8988T (cell line): ENCODE data around the gene TSPAN5.

Experiments
- DNase-seq: peaks from one replicate; pipeline ENCODE4 v3.0.0; 2011

TSPAN5 gene

GRCh38 chr4:98614662-98615061 is 43.7 kb downstream of the TSPAN5 start:
- no peak for DNase-seq

DNA sequence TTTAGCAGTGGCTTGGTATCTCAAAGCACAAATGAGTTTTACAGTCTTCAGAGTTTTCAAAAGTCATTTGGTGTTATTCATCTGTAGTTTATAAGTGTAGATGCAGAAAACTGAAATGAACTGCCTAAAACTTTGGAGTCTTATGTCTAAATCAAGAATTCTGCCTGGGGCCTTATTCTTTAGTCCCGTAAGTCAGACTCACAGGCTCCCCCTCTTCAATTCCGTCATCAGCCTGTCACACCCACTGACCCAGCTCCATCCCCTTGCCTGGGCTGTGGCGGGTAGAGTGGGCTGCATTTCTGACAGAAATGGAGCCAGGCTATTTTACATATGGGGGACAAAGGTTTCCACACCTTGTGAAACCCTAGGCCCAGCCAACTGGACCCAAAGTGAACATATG is 44.3 kb downstream of the TSPAN5 start:
- no peak for DNase-seq

DNA sequence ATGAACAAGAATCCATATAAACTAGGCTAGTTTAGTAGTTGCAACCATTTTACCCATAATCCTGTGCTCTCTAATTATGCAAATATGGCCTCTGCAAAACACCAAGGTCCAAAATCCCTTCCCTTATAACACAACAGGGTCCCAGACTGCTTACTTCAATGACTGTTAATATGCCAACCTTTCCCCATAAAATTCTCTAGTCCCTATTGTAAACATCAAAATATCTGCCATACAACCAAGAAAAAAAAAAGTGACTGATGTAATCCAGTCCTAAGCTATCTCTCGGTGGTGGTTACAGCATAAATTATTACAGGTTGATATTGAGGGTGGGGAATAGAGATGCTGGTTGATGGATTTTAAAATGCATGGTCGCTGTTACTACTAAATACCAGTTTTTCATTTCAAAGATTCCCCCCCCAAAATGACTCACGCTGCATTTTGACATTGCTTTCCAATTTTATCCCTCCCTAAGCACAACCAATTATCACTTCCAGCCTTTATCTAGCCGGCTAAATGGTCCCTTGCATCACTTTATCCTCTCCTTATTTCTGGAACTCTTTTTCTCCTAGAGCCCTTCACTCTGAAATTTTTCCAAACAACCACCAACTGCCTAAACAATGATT is 44.8 kb downstream of the TSPAN5 start:
- DNase-seq: no peak

GRCh38 chr4:98612318-98613250 is 45.8 kb downstream of the TSPAN5 start:
- DNase-seq: no peak

DNA sequence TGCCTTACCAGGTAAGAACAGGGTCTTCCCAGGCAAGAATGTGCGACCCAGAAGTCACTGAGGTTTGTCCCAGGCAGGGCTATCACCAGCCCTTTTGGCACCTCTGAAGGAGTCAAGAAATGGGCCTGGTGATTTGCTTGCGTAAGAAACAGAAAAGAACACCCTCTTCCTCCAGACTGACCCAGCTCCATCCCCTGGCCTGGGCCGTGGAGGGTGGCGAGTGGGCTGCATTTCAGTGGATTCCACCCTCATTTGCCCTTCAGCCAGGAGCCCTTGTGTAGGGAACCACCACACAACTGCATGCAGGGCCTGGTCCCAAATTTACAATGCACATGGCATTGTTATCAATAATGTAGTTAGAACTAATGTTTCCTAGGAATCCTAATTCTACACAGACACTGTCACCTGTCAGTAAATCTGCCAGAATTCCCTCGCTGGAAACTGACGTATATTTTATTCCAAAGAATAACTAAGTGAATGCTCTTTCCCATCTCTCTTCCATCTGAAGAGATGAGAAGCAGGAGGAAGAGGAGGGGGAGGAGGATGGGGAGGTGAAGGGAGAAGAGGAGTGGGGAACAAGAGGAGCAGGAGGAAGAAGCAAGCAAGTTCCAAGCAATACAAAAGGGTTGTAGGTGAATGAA is 46.6 kb downstream of the TSPAN5 start:
- DNase-seq: no peak

- no peak for DNase-seq
These were observed 47.3 kb downstream of the TSPAN5 start for GRCh38 chr4:98610926-98611676.

DNA sequence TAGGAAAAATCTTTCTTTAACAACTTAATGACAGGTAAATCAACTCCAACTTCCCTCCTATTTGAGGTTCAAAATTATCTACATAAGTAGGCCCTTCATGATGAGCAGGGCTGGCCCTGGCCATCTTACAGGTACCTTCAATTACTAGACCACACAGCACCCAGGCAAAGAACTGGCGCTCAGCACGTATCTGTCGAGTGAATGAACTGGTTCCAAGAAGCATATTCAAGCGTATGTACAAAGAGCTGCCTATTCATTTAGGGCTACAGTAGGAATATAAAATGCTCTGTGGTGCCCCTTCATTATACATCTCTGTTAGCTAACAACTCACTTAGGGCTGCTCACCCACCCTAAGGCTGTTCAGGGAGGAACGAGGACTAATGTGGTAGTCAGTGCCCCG is 48.0 kb downstream of the TSPAN5 start:
- DNase-seq: no peak

- DNase-seq: no peak
These were observed 48.5 kb downstream of the TSPAN5 start for GRCh38 chr4:98609934-98610333.

DNA sequence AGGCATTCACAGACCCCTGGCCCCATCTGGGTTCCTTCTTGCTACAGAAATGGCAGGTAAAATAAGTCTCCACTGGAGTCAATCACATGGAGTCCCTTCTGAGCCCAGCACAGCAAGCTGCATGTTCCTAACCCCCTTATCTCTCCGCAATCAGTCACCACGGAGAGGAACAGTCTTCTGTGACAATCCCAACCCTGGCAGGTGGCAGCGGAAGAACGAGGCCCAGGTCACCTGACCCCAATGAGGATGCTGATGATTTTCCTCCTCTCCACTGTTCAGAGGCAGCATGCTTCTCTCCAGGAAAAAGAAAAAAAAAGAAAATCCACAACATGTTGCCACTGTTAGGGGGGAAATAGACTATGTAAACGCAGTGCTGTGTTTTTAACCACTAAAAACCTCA is 50.1 kb downstream of the TSPAN5 start:
- no peak for DNase-seq

GRCh38 chr4:98606894-98607293 is 51.5 kb downstream of the TSPAN5 start:
- DNase-seq: no peak

DNA sequence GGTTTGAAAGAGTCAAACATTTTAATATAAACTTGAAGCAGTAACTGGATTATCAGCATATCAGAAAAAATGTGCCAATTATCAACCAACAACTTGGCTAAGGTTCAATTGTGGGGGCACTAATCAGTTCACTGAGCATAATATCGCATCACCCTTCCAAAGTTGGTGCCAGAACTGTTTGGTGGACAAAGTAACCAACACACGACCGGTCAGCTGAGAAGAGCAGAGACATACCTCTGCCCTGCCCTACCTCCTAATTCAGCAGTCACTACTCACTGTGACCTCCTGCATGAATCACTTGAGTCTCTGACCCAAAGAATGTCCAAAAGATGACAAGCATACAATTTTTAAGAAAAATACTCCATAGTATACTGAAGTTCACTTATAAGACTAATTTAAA is 53.2 kb downstream of the TSPAN5 start:
- no peak for DNase-seq

DNA sequence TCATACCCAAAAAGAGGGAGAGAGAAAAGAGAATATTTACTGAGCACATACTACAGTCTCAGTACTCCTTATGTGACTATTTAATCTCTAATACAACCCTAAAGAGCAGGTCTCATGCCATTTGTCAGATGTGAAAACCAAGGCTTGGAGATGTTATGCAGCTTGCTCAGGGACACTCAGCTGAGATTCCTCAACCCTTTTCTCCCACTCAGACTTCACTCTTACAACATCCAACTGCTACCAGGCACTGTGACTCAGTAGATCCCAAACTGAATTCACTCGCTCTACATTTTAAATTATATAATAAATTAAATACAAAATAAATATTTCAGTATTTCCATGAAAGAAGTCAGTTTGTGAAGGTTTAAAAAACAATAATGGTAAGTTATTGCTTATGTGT is 53.7 kb downstream of the TSPAN5 start:
- DNase-seq: no peak

- no peak for DNase-seq
These were observed 54.5 kb downstream of the TSPAN5 start for GRCh38 chr4:98603683-98604521.

DNA sequence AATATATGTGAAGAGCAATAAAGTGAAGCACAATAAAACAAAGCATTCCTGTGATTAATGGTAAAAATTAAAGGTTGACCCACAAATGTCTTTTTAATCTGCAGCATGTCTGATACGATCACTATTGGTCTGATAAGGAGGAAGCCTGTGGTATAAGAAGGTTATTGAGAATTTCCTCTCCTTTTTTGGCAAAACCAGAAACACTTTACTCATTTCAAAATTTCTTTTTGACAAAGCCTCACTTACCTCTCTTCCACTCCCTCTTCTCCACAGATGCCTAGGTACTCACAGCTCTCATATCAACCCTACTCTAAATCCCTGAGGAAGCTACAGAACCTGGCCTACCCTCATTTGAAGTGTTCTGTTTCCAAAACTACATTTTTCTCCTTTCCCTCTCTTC is 56.1 kb downstream of the TSPAN5 start:
- DNase-seq: no peak

GRCh38 chr4:98601708-98602107 is 56.7 kb downstream of the TSPAN5 start:
- DNase-seq: no peak

GRCh38 chr4:98599617-98600205 is 58.7 kb downstream of the TSPAN5 start:
- DNase-seq: no peak

DNA sequence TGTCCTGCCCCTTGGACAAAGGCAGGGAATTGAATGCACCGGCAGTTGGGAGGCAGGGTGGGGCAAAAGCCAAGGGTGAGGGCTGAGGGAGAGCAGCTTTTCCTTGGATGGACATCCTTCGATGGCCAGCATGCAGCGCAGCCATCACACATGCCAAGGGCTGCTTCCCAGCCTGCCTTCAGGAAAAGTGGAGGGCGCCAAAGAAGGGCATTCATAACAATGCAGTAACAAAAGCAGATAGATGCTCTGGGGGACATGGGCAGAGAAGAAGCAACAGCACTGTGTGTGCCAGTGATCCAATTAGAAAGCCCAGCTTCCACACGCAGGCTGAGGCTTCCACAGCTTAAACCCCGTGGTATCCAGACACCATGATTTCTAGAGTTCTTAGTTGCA is 71.5 kb downstream of the TSPAN5 start:
- DNase-seq: no peak

GRCh38 chr4:98586291-98586961 is 72.0 kb downstream of the TSPAN5 start:
- no peak for DNase-seq

DNA sequence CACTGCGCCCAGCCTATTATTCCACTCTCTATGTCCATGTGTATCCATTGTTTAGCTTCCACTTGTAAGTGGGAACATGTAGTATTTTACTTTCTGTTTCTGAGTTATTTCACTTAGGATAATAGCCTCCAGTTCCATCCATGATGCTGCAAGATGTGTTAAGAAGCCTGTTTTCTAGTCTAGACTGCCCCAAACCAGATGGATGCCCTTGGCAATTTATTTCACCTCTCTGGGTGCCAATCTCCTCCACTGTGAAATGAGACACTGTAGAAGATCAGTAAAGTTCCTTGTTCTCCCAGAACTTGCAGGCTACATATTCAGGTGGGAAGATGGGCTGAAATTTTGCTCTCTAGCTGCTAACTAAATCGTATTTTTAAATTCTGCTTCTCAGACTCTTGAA is 72.8 kb downstream of the TSPAN5 start:
- no peak for DNase-seq

- no peak for DNase-seq
These were observed 74.1 kb downstream of the TSPAN5 start for GRCh38 chr4:98584265-98584664.

DNA sequence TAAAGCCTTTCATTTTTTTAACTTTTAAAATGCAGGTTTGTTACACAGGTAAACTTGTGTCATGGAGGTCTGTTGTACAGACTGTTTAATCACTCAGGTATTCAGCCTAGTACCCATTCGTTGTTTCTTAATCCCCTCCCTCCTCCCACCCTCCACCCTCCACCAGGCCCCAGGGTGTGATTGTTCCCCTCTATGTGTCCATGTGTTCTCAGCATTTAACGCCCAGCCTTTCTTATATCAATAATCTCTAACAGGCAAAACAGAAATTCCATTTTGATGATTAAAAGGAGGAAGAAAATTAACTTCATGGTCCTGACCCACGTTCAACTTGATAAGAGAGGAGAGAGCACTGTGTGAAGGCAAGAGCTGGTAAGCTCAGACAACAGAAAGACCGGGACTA is 75.1 kb downstream of the TSPAN5 start:
- DNase-seq: no peak
